IMR-90 (cell line): ENCODE measurements around the gene HDAC3. TPM values are rescaled to one million over a fixed set of nuclear protein-coding genes. Genes with fewer than 3 reads are reported as not detected.

Source experiments
- ATAC-seq: fragments of 200-7000 bp; cut with Tn5 transposase; 2 replicates; pipeline ENCODE4 v1.9.1; 2020; ENCODE audit warnings: low read depth, mild to moderate bottlenecking, moderate library complexity
- BruUV-seq: library from RNA; stranded (reverse); fragments of 400-500 nt; replicated peaks from 2 replicates; lab custom pipeline; 2021; lab: Mats Ljungman, UMichigan
- CTCF ChIA-PET: fragments of 300-600 bp; formaldehyde crosslinking; extraction: SDS; loops from one replicate; lab custom pipeline; 2021; ENCODE audit warnings: antibody characterized with exemption; lab: Yijun Ruan, JAX
- POLR2A ChIA-PET: fragments of 300-600 bp; sonication (Branson Sonifier 250); formaldehyde crosslinking; loops from one replicate; lab custom pipeline; 2022; ENCODE audit warnings: antibody characterized with exemption; ENCODE audit not compliant: unreplicated experiment; lab: Charles Lee
- DNase-seq: peaks from one replicate; pipeline ENCODE4 v3.0.0; 2013
- H2AFZ ChIP-seq: replicated peaks from 2 replicates; pipeline ENCODE3; 2013; ENCODE audit warnings: low read length, mild to moderate bottlenecking; ENCODE audit not compliant: poor library complexity
- H2AK5ac ChIP-seq: 2 replicates; pipeline ENCODE4 v1.6.1; 2013; ENCODE audit warnings: low read depth, low read length, inconsistent platforms
- H2AK9ac ChIP-seq: replicated peaks from 2 replicates; pipeline ENCODE3; 2013; ENCODE audit warnings: mild to moderate bottlenecking, low read depth, low read length, moderate library complexity; ENCODE audit not compliant: poor library complexity
- H2BK120ac ChIP-seq: 2 replicates; pipeline ENCODE4 v1.6.1; 2013; ENCODE audit warnings: low read depth, low read length, inconsistent platforms
- H2BK15ac ChIP-seq: 3 replicates; pipeline ENCODE4 v1.6.1; 2013; ENCODE audit warnings: low read depth, low read length, inconsistent platforms
- H2BK20ac ChIP-seq: 2 replicates; pipeline ENCODE4 v1.6.1; 2013; ENCODE audit warnings: low read depth, mild to moderate bottlenecking, inconsistent platforms, low read length, moderate library complexity
- H2BK5ac ChIP-seq: 2 replicates; pipeline ENCODE4 v1.6.1; 2013; ENCODE audit warnings: mild to moderate bottlenecking, low read depth, low read length, inconsistent platforms; ENCODE audit not compliant: poor library complexity, severe bottlenecking
- H3K14ac ChIP-seq: replicated peaks from 2 replicates; pipeline ENCODE4 v1.6.1; 2013; ENCODE audit warnings: low read depth, low read length, inconsistent platforms
- H3K18ac ChIP-seq: 2 replicates; pipeline ENCODE4 v1.6.1; 2013; ENCODE audit warnings: low read depth, low read length, control low read depth
- H3K23ac ChIP-seq: 2 replicates; pipeline ENCODE4 v1.6.1; 2013; ENCODE audit warnings: low read depth, low read length, inconsistent platforms
- H3K27ac ChIP-seq: 2 replicates; pipeline ENCODE4 v1.5.1; 2013; ENCODE audit warnings: mild to moderate bottlenecking, control low read depth, low read length; ENCODE audit not compliant: insufficient read depth
- H3K27me3 ChIP-seq: 2 replicates; pipeline ENCODE4 v1.6.1; 2013; ENCODE audit warnings: low read length; ENCODE audit not compliant: control insufficient read depth, insufficient read depth
- H3K36me3 ChIP-seq: 2 replicates; pipeline ENCODE4 v1.6.1; 2013; ENCODE audit warnings: low read length, mixed read lengths; ENCODE audit not compliant: control insufficient read depth, insufficient read depth
- H3K4ac ChIP-seq: 2 replicates; pipeline ENCODE4 v1.6.1; 2013; ENCODE audit warnings: low read depth, low read length, inconsistent platforms
- H3K4me1 ChIP-seq: 2 replicates; pipeline ENCODE4 v1.6.1; 2013; ENCODE audit warnings: low read length, mixed read lengths; ENCODE audit not compliant: control insufficient read depth, insufficient read depth
- H3K4me2 ChIP-seq: 2 replicates; pipeline ENCODE4 v1.6.1; 2013; ENCODE audit warnings: low read depth, mild to moderate bottlenecking, control low read depth, low read length, moderate library complexity
- H3K4me3 ChIP-seq: 2 replicates; pipeline ENCODE4 v1.5.1; 2013; ENCODE audit warnings: low read depth, mild to moderate bottlenecking, control low read depth, low read length, moderate library complexity; ENCODE audit not compliant: insufficient read depth
- H3K56ac ChIP-seq: 2 replicates; pipeline ENCODE4 v1.6.1; 2013; ENCODE audit warnings: low read length, inconsistent platforms; ENCODE audit not compliant: insufficient read depth; ENCODE audit errors: extremely low read depth
- H3K79me1 ChIP-seq, 2 experiments: 2 replicates each; pipeline ENCODE4 v1.6.1; 2013; ENCODE audit warnings: low read length in 2 of 2, inconsistent platforms in 1 of 2, low read depth in 1 of 2
- H3K9ac ChIP-seq: 2 replicates; pipeline ENCODE4 v1.6.1; 2013; ENCODE audit warnings: low read depth, low read length, control low read depth
- H3K9me1 ChIP-seq: 2 replicates; pipeline ENCODE4 v1.6.1; 2013; ENCODE audit warnings: low read length, inconsistent platforms; ENCODE audit not compliant: insufficient read depth
- H3K9me3 ChIP-seq: 2 replicates; pipeline ENCODE4 v1.6.1; 2013; ENCODE audit warnings: low read length; ENCODE audit not compliant: control insufficient read depth, insufficient read depth
- H4K20me1 ChIP-seq: 2 replicates; pipeline ENCODE4 v1.6.1; 2013; ENCODE audit warnings: low read length, inconsistent platforms; ENCODE audit not compliant: insufficient read depth
- H4K5ac ChIP-seq: 2 replicates; pipeline ENCODE4 v1.6.1; 2013; ENCODE audit warnings: mild to moderate bottlenecking, low read depth, low read length, control low read depth
- H4K8ac ChIP-seq, 2 experiments: 2 replicates each; pipeline ENCODE4 v1.6.1; 2013; ENCODE audit warnings: low read depth in 2 of 2, low read length in 2 of 2, control low read depth in 1 of 2, inconsistent platforms in 1 of 2
- H4K91ac ChIP-seq: 2 replicates; pipeline ENCODE4 v1.6.1; 2013; ENCODE audit warnings: low read depth, low read length, inconsistent platforms; ENCODE audit not compliant: insufficient read depth
- CEBPB ChIP-seq: IDR thresholded peaks from 2 replicates; pipeline ENCODE4 v1.6.1; 2012; ENCODE audit warnings: low read depth, low read length, improper control_type of control experiment
- FOS ChIP-seq: fragments of 150-350 bp; IDR thresholded peaks from 2 replicates; pipeline ENCODE4 v1.6.1; 2016; ENCODE audit warnings: low read depth, low read length
- NFE2L2 ChIP-seq: fragments of 150-350 bp; IDR thresholded peaks from 2 replicates; pipeline ENCODE4 v1.6.1; 2016; ENCODE audit warnings: low read depth, mild to moderate bottlenecking, low read length
- RFX5 ChIP-seq: IDR thresholded peaks from 2 replicates; pipeline ENCODE4 v1.8.0; 2012; ENCODE audit warnings: low read depth, mild to moderate bottlenecking, low read length, moderate library complexity
- SMC3 ChIP-seq: fragments of 150-350 bp; IDR thresholded peaks from 2 replicates; pipeline ENCODE4 v1.6.1; 2016; ENCODE audit warnings: low read depth, mild to moderate bottlenecking, antibody characterized with exemption, low read length, moderate library complexity
- USF2 ChIP-seq: fragments of 150-350 bp; IDR thresholded peaks from 2 replicates; pipeline ENCODE4 v1.6.1; 2017; ENCODE audit warnings: mild to moderate bottlenecking, antibody characterized with exemption, low read length, low read depth
- WGBS, 2 experiments: methylation state at CpG; one replicate each; pipeline versions ENCODE4 v1.1.5 to v1.1.7; 2013; ENCODE audit warnings: missing lambda C conversion rate in 2 of 2; ENCODE audit not compliant: insufficient read length in 1 of 2; ENCODE audit errors: extremely low coverage in 2 of 2; 5-methylcytosine and 5-hydroxymethylcytosine counted together
- dilution Hi-C: fragments of 300-500 bp; cut with HindIII; formaldehyde crosslinking; loops from one replicate; pipeline ENCODE4 v1.14.3; 2018; ENCODE audit warnings: low sequenced_read_pairs; ENCODE audit not compliant: unreplicated experiment
- in situ Hi-C: fragments of 300-500 bp; cut with MboI; formaldehyde crosslinking; loops from 3 replicates; pipeline ENCODE4 v1.14.3; 2019; ENCODE audit warnings: low sequenced_read_pairs, inconsistent platforms, mixed read lengths
- intact Hi-C: fragments of 100-400 bp; cut with micrococcal nuclease; formaldehyde crosslinking; loops from 2 replicates; pipeline ENCODE4 v1.10.0; 2022
- polyA plus RNA-seq, 3 experiments: library from polyadenylated mRNA; depleted of rRNA; stranded (reverse); fragments of >200 nt; gene quantifications; 2 replicates each; pipeline ENCODE4 v1.2.3, GENCODE V29; 2012; ENCODE audit warnings: low replicate concordance in 1 of 3
- total RNA-seq: library from RNA; depleted of rRNA; stranded (reverse); fragments of >200 nt; gene quantifications from 2 replicates; pipeline ENCODE4 v1.2.3, GENCODE V29; 2012

Gene HDAC3
- total and polyA plus RNA-seq, 2 of the 4 experiments (the other 2 are of a cell fraction) = 84.2 to 89.7 TPM

DNA sequence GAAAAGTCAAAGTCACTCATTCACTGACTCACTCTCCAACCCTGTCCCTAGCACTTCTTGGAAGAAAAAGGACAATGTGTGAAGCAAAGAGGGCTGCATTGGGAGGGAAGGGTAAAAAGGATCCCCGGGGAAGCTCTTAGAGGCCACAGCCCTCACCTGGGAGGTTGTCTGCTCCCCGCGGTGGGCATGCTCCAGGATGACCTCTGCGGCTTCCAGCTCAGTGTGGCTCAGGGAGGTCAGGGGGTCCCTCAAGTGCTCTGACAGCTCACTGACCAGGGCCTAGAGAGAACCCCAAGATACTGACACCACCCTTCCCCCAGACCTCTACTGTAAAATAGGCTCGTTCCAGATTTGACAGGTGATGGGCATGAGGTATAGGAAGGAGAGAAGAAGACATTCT is 10.6 kb upstream of the HDAC3 start:
- DNase-seq (no peak), ATAC-seq (no peak)
- Histone ChIP-seq H3K9me3 (no peaks in the 10 kb centered on the region), H4K20me1 (peaks cover 3% of the 10 kb centered on the region; the same call in 1 of the 2 replicates), H2AFZ (no peak overlapping the region), H3K27me3 (no peaks in the 10 kb centered on the region), H4K91ac (no peak overlapping the region), H3K4me2 (no peak overlapping the region), H3K4me1 (peaks cover 5% of the 10 kb centered on the region; the same call in 1 of the 2 replicates), H2BK20ac (no peak overlapping the region), H3K36me3 (peaks cover 43% of the 10 kb centered on the region), H3K79me1 (peaks cover 10 to 17% of the 10 kb centered on the region in 2 experiments), H3K9ac (no peak overlapping the region), H2AK5ac (no peak overlapping the region), H3K9me1 (no peaks in the 10 kb centered on the region; the same call in 1 of the 2 replicates), H3K56ac (no peak overlapping the region), H2BK5ac (no peak overlapping the region), H3K23ac (no peak overlapping the region), H3K18ac (no peak overlapping the region), H4K5ac (no peak overlapping the region), H3K4ac (no peak overlapping the region), H3K14ac (no peak overlapping the region), H2AK9ac (no peak overlapping the region), H3K27ac (no peak overlapping the region), H2BK120ac (no peak overlapping the region), H4K8ac (no peak overlapping the region), H3K4me3 (no peak overlapping the region), H2BK15ac (no peak overlapping the region)
- ChIA-PET CTCF (no interaction called here), POLR2A (no interaction called here)
- in situ Hi-C loops = no loop called here
- TF ChIP-seq FOS = no peak
- no peak for TF ChIP-seq SMC3
- no peak for TF ChIP-seq NFE2L2
- TF ChIP-seq USF2 = no peak
- TF ChIP-seq CEBPB = no peak
- TF ChIP-seq RFX5 = no peak
- intact Hi-C loops = no loop called here
- WGBS, 2 experiments = no CpG with 5 or more reads among the region's 5 CpGs
- dilution Hi-C loops = no loop called here
- no TSS peak for BruUV-seq
